ENCODE data around the gene PRRT1B. TPM values are rescaled to one million over a fixed set of nuclear protein-coding genes. Genes with fewer than 3 reads are reported as not detected.
A peak's percentile ranks its signal among the peaks of the same experiment; 100 is the strongest.

PRRT1B gene
- total and polyA plus RNA-seq, 9 of the 15 experiments (the other 6 are each of a cell fraction or from before 2014, with no cell fraction given): not detected

DNA sequence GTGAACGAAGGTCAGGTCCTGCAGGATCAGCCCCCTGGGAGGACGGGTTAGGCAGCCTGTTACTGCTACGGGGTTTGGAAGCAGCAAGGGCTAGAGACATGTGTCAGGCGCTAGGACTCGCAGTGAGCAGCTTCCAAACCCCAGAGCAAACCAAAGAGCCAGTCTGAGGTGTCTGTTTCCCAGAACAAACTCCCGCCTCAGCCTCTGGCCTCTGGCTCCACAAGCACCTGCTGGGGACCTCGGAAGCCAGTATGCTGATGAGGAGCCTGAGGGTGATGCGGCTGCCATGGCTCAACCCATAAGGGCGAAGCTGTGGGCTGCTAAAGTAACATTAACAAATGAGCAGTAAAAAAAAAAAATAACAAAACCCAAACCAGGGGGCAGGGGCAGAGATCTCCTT, 35.0 kb downstream of the PRRT1B start:
- no peak for DNase-seq (ENCODE audit: extremely low read depth in 1 of 4, low spot score in 3 of 4)
- TF ChIP-seq, protein P1, sequence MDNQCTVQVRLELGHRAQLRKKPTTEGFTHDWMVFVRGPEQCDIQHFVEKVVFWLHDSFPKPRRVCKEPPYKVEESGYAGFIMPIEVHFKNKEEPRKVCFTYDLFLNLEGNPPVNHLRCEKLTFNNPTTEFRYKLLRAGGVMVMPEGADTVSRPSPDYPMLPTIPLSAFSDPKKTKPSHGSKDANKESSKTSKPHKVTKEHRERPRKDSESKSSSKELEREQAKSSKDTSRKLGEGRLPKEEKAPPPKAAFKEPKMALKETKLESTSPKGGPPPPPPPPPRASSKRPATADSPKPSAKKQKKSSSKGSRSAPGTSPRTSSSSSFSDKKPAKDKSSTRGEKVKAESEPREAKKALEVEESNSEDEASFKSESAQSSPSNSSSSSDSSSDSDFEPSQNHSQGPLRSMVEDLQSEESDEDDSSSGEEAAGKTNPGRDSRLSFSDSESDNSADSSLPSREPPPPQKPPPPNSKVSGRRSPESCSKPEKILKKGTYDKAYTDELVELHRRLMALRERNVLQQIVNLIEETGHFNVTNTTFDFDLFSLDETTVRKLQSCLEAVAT (IDR thresholded peaks at IDR 0.05): no peak
- TF ChIP-seq CTBP1 (IDR thresholded peaks at IDR 0.05; ENCODE audit: borderline replicate concordance): no peak
- TF ChIP-seq ZNF274 (IDR thresholded peaks at IDR 0.05; ENCODE audit: borderline replicate concordance, low read depth, low read length): no peak
- TF ChIP-seq RB1 (IDR thresholded peaks at IDR 0.05; ENCODE audit: low read depth): no peak
- no peak for TF ChIP-seq ILK (tag; IDR thresholded peaks at IDR 0.05; ENCODE audit: borderline replicate concordance, low read depth)
- TF ChIP-seq STAT5A (IDR thresholded peaks at IDR 0.05; ENCODE audit: borderline replicate concordance, low read length): no peak
- TF ChIP-seq DNMT1 (IDR thresholded peaks at IDR 0.05): no peak
- no peak for TF ChIP-seq HNRNPUL1 (IDR thresholded peaks at IDR 0.05; ENCODE audit: low read length)
- TF ChIP-seq CBFA2T2 (conservative IDR thresholded peaks at IDR 0.05): no peak
- TF ChIP-seq POLR2H (tag; IDR thresholded peaks at IDR 0.05; ENCODE audit: low read depth): no peak
- no peak for TF ChIP-seq RFX1 (IDR thresholded peaks at IDR 0.05)
- no TSS peak for BruUV-seq (replicated peaks)
- Histone ChIP-seq H3K36me3 (ENCODE audit: control insufficient read depth, insufficient read depth, low read length) (peaks cover 37% of the 10 kb centered on the region; the same call in 2 of the 3 replicates), H4K20me1 (replicated peaks; ENCODE audit: control insufficient read depth, insufficient read depth, low read length) (no peaks in the 10 kb centered on the region), H3K27ac (ENCODE audit: extremely low read depth, low read depth, low read length) (no peak overlapping the region), H3K9me1 (ENCODE audit: control insufficient read depth, insufficient read depth, low read length) (no peaks in the 10 kb centered on the region), H3K79me2 (ENCODE audit: control insufficient read depth, insufficient read depth, low read length) (no peaks in the 10 kb centered on the region), H3K4me1 (replicated peaks in 1 of 2; ENCODE audit: control insufficient read depth in 2 of 2, insufficient read depth in 2 of 2, low read length in 2 of 2) (peaks cover 0 to 12% of the 10 kb centered on the region in 2 experiments; a peak in 1 of 5 replicates), H3K27me3 (ENCODE audit: control insufficient read depth in 2 of 2, insufficient read depth in 2 of 2, low read length in 2 of 2) (no peaks in the 10 kb centered on the region), H3K4me3 (no peak overlapping the region), H3K4me2 (ENCODE audit: insufficient read depth, low read length) (no peak overlapping the region), H3K9me3 (replicated peaks; ENCODE audit: control insufficient read depth, insufficient read depth, low read depth, low read length) (no peaks in the 10 kb centered on the region), H3K9ac (ENCODE audit: insufficient read depth in 1 of 2, low read depth in 2 of 2, low read length in 2 of 2) (0 out of 4 replicates have a peak overlapping the region, but pooled peaks of 1 of the 2 experiments have one; percentile 52), H2AFZ (ENCODE audit: low read depth, low read length) (no peak overlapping the region)
- intact Hi-C loops (cut with micrococcal nuclease): no loop called here
- 95% methylated on average over 9 of the region's 9 CpGs for WGBS (ENCODE audit: insufficient coverage, low coverage, missing lambda C conversion rate)
- POLR2A ChIA-PET: no interaction called here
- FAIRE-seq: no peak
- CTCF ChIA-PET (ENCODE audit: low intra/inter-chr PET ratio): no interaction called here
- in situ Hi-C loops (cut with MboI): no loop called here
- no peak for ATAC-seq
